ENCODE data around the gene PRCC.

DNA sequence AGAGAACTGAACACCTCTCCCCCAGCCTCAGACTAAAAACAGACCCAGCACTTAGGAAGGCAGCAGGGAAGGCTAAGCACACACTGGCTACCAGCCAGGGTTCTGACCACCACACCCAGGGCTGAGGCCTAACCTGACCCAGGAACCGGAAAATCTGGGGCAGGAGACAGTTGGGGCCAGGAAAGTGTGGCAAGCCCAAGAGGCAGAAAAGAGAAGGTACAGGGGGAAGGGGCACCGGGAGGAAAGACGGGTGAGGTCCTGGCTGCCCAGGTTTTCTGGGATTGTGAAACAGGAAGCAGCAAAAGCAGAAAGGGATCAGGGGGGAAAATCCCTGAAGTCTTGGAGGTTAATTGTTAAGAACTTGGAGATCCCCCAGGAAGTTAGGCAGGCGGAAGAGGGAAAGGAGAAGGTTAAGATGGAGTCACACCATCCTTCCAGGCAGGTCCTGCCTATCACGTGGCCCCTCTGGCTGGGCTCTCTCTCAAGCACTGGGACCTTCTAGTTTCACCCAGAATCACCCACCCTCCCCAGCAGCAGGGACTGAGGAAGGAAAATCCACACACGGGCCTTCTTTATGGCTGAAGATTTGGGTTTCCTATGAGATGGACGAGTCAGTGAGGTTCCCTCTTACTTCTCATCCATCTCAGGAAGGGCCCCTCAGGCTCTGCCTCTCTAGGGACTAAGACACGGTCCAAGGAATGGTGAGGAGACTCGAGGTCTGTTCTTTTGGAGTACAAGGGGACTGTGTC lies 18.5 kb upstream of the PRCC start:
- TF ChIP-seq, protein P1, sequence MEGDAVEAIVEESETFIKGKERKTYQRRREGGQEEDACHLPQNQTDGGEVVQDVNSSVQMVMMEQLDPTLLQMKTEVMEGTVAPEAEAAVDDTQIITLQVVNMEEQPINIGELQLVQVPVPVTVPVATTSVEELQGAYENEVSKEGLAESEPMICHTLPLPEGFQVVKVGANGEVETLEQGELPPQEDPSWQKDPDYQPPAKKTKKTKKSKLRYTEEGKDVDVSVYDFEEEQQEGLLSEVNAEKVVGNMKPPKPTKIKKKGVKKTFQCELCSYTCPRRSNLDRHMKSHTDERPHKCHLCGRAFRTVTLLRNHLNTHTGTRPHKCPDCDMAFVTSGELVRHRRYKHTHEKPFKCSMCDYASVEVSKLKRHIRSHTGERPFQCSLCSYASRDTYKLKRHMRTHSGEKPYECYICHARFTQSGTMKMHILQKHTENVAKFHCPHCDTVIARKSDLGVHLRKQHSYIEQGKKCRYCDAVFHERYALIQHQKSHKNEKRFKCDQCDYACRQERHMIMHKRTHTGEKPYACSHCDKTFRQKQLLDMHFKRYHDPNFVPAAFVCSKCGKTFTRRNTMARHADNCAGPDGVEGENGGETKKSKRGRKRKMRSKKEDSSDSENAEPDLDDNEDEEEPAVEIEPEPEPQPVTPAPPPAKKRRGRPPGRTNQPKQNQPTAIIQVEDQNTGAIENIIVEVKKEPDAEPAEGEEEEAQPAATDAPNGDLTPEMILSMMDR (IDR thresholded peaks at IDR 0.05 in 8 of 11, conservative IDR thresholded peaks at IDR 0.05 in 3 of 11), result peak in 1 of 11 experiments; percentile 5
- TF ChIP-seq POLR2AphosphoS5 (IDR thresholded peaks at IDR 0.05) (peak in 2 of 3 donors; percentile 50 to 58), POLR2A (IDR thresholded peaks at IDR 0.05) (no peak)

Data from spleen (tissue), 7 donors.